Measurements from ENCODE around the gene BCL11A. TPM values are rescaled to one million over a fixed set of nuclear protein-coding genes. Genes with fewer than 3 reads are reported as not detected.
A peak's percentile ranks its signal among the peaks of the same experiment; 100 is the strongest.

The BCL11A gene
- total RNA-seq, 1 experiment from 2014 or later: 1.3 TPM

DNA sequence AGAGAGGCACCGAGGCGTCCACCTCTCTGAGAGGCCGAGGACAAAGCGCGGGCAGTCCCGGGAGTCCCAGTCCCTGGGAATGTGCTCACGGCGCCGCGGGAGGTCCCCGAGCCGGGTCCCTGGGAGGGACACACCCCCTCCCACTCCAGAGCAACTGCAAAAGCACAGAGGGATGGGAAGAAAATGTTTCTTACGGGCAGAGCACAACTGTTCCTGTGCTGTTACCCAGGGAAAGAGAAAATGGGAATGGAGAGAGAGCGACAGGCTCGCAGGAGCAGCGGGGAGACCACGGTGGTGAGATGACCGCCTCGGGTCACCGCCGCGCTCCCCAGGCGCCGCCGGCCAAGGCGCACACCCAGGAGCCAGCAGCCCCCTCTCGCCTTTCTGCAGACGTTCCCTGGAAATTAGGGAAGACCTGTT lies 1.2 kb upstream of the BCL11A start:
- ChIA-PET CTCF (no interaction called here), POLR2A (ENCODE audit: low non-redundant PET) (no interaction called here)
- H3K36me3 ChIP-seq (ENCODE audit: insufficient read depth, low read length, poor library complexity, severe bottlenecking): no peaks in the 10 kb centered on the region
- H3K27ac ChIP-seq (ENCODE audit: low read depth, low read length, poor library complexity, severe bottlenecking): no peak overlapping the region
- peaks cover 98% of the 10 kb centered on the region for H3K27me3 ChIP-seq (replicated peaks; ENCODE audit: insufficient read depth, low read depth, low read length, poor library complexity)
- intact Hi-C loops (cut with micrococcal nuclease; ENCODE audit: unreplicated experiment): loop anchor here (5.0 to 10.0 kb wide), 3 partner anchors 1252 to 1790 kb away; no protein-coding TSS in a partner anchor
- peak; percentile 26 for DNase-seq (ENCODE audit: low spot score)
- TF ChIP-seq, protein P1, sequence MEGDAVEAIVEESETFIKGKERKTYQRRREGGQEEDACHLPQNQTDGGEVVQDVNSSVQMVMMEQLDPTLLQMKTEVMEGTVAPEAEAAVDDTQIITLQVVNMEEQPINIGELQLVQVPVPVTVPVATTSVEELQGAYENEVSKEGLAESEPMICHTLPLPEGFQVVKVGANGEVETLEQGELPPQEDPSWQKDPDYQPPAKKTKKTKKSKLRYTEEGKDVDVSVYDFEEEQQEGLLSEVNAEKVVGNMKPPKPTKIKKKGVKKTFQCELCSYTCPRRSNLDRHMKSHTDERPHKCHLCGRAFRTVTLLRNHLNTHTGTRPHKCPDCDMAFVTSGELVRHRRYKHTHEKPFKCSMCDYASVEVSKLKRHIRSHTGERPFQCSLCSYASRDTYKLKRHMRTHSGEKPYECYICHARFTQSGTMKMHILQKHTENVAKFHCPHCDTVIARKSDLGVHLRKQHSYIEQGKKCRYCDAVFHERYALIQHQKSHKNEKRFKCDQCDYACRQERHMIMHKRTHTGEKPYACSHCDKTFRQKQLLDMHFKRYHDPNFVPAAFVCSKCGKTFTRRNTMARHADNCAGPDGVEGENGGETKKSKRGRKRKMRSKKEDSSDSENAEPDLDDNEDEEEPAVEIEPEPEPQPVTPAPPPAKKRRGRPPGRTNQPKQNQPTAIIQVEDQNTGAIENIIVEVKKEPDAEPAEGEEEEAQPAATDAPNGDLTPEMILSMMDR (conservative IDR thresholded peaks at IDR 0.05; ENCODE audit: low read depth, low read length): no peak
- TF ChIP-seq EZH2 (IDR thresholded peaks at IDR 0.05; ENCODE audit: borderline replicate concordance, low read depth, low read length, poor library complexity, severe bottlenecking): no peak
- H3K9me3 ChIP-seq (ENCODE audit: low read depth, low read length, poor library complexity, severe bottlenecking): no peaks in the 10 kb centered on the region
- BruUV-seq (replicated peaks): no TSS peak
- peak overlapping the region; percentile 51 for H3K4me3 ChIP-seq (ENCODE audit: low read depth, low read length, poor library complexity, severe bottlenecking)
- peaks cover 35% of the 10 kb centered on the region for H3K4me1 ChIP-seq (ENCODE audit: insufficient read depth, low read length, poor library complexity, severe bottlenecking)

DNA sequence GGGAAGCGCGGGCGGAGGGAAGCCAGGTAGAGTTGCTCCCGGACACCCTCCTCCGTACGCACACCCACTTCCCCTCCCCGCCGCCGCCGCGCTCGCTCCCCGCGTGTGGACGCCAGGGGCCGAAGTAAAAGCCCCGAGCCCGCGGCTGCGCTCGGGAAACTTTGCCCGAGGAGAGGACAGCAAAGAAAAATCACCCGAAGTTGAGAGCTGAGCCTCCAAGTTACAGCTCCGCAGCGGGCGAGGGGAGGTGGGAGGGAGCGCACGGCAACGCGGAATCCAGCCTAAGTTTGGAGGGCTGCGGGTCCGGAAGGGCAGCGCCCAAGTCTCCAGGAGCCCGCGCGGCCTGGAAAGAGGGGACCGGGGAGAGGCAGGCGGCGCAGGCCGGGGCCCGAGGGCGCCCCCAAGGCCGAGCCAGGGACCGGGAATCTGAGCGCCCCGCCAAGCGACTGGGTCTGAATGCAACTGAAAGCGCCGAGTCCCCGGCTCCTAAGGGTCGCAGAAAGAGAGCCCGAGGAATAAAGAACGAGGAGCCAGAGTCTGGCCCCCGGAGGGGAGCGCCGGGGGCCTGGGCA lies 706 bp upstream of the BCL11A start:
- CTCF ChIA-PET: no interaction called here
- H3K27ac ChIP-seq (ENCODE audit: low read depth, low read length, poor library complexity, severe bottlenecking): no peak overlapping the region
- DNase-seq (ENCODE audit: low spot score): peak; percentile 30
- peak overlapping the region; percentile 51 for H3K4me3 ChIP-seq (ENCODE audit: low read depth, low read length, poor library complexity, severe bottlenecking)
- intact Hi-C loops (cut with micrococcal nuclease; ENCODE audit: unreplicated experiment): loop anchor here (5.0 to 10.0 kb wide), 3 partner anchors 1252 to 1789 kb away; no protein-coding TSS in a partner anchor
- H3K27me3 ChIP-seq (replicated peaks; ENCODE audit: insufficient read depth, low read depth, low read length, poor library complexity): peaks cover 98% of the 10 kb centered on the region
- no peaks in the 10 kb centered on the region for H3K36me3 ChIP-seq (ENCODE audit: insufficient read depth, low read length, poor library complexity, severe bottlenecking)
- no peaks in the 10 kb centered on the region for H3K9me3 ChIP-seq (ENCODE audit: low read depth, low read length, poor library complexity, severe bottlenecking)
- POLR2A ChIA-PET (ENCODE audit: low non-redundant PET): no interaction called here
- H3K4me1 ChIP-seq (ENCODE audit: insufficient read depth, low read length, poor library complexity, severe bottlenecking): peaks cover 35% of the 10 kb centered on the region
- no TSS peak for BruUV-seq (replicated peaks)
- TF ChIP-seq EZH2 (IDR thresholded peaks at IDR 0.05; ENCODE audit: borderline replicate concordance, low read depth, low read length, poor library complexity, severe bottlenecking): no peak
- TF ChIP-seq, protein P1 (conservative IDR thresholded peaks at IDR 0.05; ENCODE audit: low read depth, low read length): 0 out of 2 replicates have a peak, but pooled peaks have one; percentile 15

DNA sequence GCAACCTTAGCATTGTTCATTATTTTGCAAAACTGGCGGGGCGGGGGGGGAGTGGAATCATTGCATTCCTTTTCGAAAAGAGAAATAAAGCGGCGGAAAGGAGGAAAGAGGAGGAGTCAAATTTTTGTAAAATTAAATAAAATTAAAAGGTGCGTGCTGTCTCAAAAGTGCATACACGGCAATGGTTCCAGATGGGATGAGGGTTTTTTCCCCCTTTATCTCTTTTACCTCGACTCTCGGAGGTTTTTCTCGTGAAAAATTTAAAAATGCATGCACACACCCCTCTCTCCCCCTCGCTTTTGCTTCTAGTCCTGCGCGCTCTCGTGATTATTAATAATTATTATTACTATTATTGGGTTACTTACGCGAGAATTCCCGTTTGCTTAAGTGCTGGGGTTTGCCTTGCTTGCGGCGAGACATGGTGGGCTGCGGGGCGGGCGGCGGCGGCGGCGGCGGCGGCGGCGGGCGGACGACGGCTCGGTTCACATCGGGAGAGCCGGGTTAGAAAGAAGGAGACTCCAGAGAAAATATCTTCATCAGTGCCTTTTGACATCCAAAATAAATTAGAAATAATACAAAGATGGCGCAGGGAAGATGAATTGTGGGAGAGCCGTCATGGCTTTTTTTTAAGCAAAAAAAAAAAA lies 481 bp downstream of the BCL11A start:
- Histone ChIP-seq H3K27me3 (replicated peaks; ENCODE audit: insufficient read depth, low read depth, low read length, poor library complexity) (peaks cover 98% of the 10 kb centered on the region), H3K9me3 (ENCODE audit: low read depth, low read length, poor library complexity, severe bottlenecking) (no peaks in the 10 kb centered on the region), H3K36me3 (ENCODE audit: insufficient read depth, low read length, poor library complexity, severe bottlenecking) (no peaks in the 10 kb centered on the region), H3K27ac (ENCODE audit: low read depth, low read length, poor library complexity, severe bottlenecking) (no peak overlapping the region), H3K4me1 (ENCODE audit: insufficient read depth, low read length, poor library complexity, severe bottlenecking) (peaks cover 38% of the 10 kb centered on the region), H3K4me3 (ENCODE audit: low read depth, low read length, poor library complexity, severe bottlenecking) (peak overlapping the region; percentile 51)
- no TSS peak for BruUV-seq (replicated peaks)
- TF ChIP-seq, protein P1 (conservative IDR thresholded peaks at IDR 0.05; ENCODE audit: low read depth, low read length): no peak
- TF ChIP-seq EZH2 (IDR thresholded peaks at IDR 0.05; ENCODE audit: borderline replicate concordance, low read depth, low read length, poor library complexity, severe bottlenecking): peak; percentile 85
- ChIA-PET POLR2A (ENCODE audit: low non-redundant PET) (interaction anchor here (0.6 kb wide), 1 partner anchor 1590 kb away, joined by 3 read pairs; no protein-coding TSS in a partner anchor), CTCF (no interaction called here)
- intact Hi-C loops (cut with micrococcal nuclease; ENCODE audit: unreplicated experiment): loop anchor here (5.0 to 10.0 kb wide), 3 partner anchors 1251 to 1788 kb away; no protein-coding TSS in a partner anchor
- no peak for DNase-seq (ENCODE audit: low spot score)

Measured in A673 (cell line).